IMR-90 (cell line): ENCODE data around the gene ZFX.

ENCODE experiments used
- BHLHE40 ChIP-seq: fragments of 150-350 bp; IDR thresholded peaks from 2 replicates; pipeline ENCODE4 v1.6.1; 2016; ENCODE audit warnings: mild to moderate bottlenecking, low read depth, low read length
- CHD1 ChIP-seq: IDR thresholded peaks from 2 replicates; pipeline ENCODE4 v1.6.1; 2012; ENCODE audit warnings: low read depth, low read length, improper control_type of control experiment
- CTCF ChIP-seq: conservative IDR thresholded peaks from 2 replicates; pipeline ENCODE4 v1.5.1; 2012; ENCODE audit warnings: mild to moderate bottlenecking, low read depth, low read length, improper control_type of control experiment
- FOS ChIP-seq: fragments of 150-350 bp; IDR thresholded peaks from 2 replicates; pipeline ENCODE4 v1.6.1; 2016; ENCODE audit warnings: low read depth, low read length
- MAFK ChIP-seq: IDR thresholded peaks from 2 replicates; pipeline ENCODE4 v1.6.1; 2012; ENCODE audit warnings: low read depth, low read length, improper control_type of control experiment
- MAZ ChIP-seq: IDR thresholded peaks from 2 replicates; pipeline ENCODE4 v1.6.1; 2012; ENCODE audit warnings: low read depth, mild to moderate bottlenecking, low read length, improper control_type of control experiment, moderate library complexity, borderline replicate concordance
- MXI1 ChIP-seq: IDR thresholded peaks from 2 replicates; pipeline ENCODE4 v1.6.1; 2012; ENCODE audit warnings: low read depth, mild to moderate bottlenecking, low read length, moderate library complexity, borderline replicate concordance
- NFE2L2 ChIP-seq: fragments of 150-350 bp; IDR thresholded peaks from 2 replicates; pipeline ENCODE4 v1.6.1; 2016; ENCODE audit warnings: low read depth, mild to moderate bottlenecking, low read length
- POLR2A ChIP-seq: IDR thresholded peaks from 2 replicates; pipeline ENCODE4 v1.6.1; 2012; ENCODE audit warnings: mild to moderate bottlenecking, low read depth, low read length
- RCOR1 ChIP-seq: IDR thresholded peaks from 2 replicates; pipeline ENCODE4 v1.6.1; 2012; ENCODE audit warnings: mild to moderate bottlenecking, low read length, improper control_type of control experiment; ENCODE audit not compliant: insufficient replicate concordance
- RFX5 ChIP-seq: IDR thresholded peaks from 2 replicates; pipeline ENCODE4 v1.8.0; 2012; ENCODE audit warnings: low read depth, mild to moderate bottlenecking, low read length, moderate library complexity
- SMC3 ChIP-seq: fragments of 150-350 bp; IDR thresholded peaks from 2 replicates; pipeline ENCODE4 v1.6.1; 2016; ENCODE audit warnings: low read depth, mild to moderate bottlenecking, antibody characterized with exemption, low read length, moderate library complexity
- USF2 ChIP-seq: fragments of 150-350 bp; IDR thresholded peaks from 2 replicates; pipeline ENCODE4 v1.6.1; 2017; ENCODE audit warnings: mild to moderate bottlenecking, antibody characterized with exemption, low read length, low read depth
- TF ChIP-seq, protein P1 (sequence below): fragments of 150-350 bp; IDR thresholded peaks from 2 replicates; pipeline ENCODE4 v1.6.1; 2016; ENCODE audit warnings: low read depth, mild to moderate bottlenecking, low read length, moderate library complexity, borderline replicate concordance

DNA sequence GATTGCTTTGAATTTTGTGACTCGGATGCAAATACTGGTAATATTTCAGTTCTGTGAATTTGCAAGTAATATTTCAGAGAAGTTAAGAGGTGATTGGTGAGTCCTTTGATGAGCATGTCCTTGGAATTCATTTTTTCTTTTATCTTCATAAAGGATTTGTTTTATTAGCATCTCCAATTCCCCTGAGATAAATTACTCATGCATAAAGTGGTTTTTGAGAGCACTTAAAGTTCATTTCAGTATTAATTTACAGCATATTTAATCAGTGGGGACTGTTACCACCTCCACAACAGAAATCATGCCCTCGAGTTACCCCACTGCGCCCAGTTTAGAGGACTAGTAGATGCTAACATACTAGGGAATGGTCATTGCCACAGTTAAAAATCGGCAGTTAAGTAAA is 65.0 kb downstream of the ZFX start:
- no peak for TF ChIP-seq MXI1
- no peak for TF ChIP-seq CTCF
- TF ChIP-seq BHLHE40: no peak
- no peak for TF ChIP-seq POLR2A
- no peak for TF ChIP-seq MAFK
- TF ChIP-seq, protein P1, sequence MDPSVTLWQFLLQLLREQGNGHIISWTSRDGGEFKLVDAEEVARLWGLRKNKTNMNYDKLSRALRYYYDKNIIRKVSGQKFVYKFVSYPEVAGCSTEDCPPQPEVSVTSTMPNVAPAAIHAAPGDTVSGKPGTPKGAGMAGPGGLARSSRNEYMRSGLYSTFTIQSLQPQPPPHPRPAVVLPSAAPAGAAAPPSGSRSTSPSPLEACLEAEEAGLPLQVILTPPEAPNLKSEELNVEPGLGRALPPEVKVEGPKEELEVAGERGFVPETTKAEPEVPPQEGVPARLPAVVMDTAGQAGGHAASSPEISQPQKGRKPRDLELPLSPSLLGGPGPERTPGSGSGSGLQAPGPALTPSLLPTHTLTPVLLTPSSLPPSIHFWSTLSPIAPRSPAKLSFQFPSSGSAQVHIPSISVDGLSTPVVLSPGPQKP: no peak
- no peak for TF ChIP-seq NFE2L2
- no peak for TF ChIP-seq MAZ
- no peak for TF ChIP-seq USF2
- TF ChIP-seq RFX5: no peak
- TF ChIP-seq SMC3: no peak
- TF ChIP-seq RCOR1: no peak
- TF ChIP-seq CHD1: no peak
- no peak for TF ChIP-seq FOS
